IMR-90 (cell line): Measurements from ENCODE around the gene ARMC9. TPM values are rescaled to one million over a fixed set of nuclear protein-coding genes. Genes with fewer than 3 reads are reported as not detected.

Experiments
- ATAC-seq: fragments of 200-7000 bp; cut with Tn5 transposase; 2 replicates; pipeline ENCODE4 v1.9.1; 2020; ENCODE audit warnings: low read depth, mild to moderate bottlenecking, moderate library complexity
- BruUV-seq: library from RNA; stranded (reverse); fragments of 400-500 nt; replicated peaks from 2 replicates; lab custom pipeline; 2021; lab: Mats Ljungman, UMichigan
- CTCF ChIA-PET: fragments of 300-600 bp; formaldehyde crosslinking; extraction: SDS; loops from one replicate; lab custom pipeline; 2021; ENCODE audit warnings: antibody characterized with exemption; lab: Yijun Ruan, JAX
- POLR2A ChIA-PET: fragments of 300-600 bp; sonication (Branson Sonifier 250); formaldehyde crosslinking; loops from one replicate; lab custom pipeline; 2022; ENCODE audit warnings: antibody characterized with exemption; ENCODE audit not compliant: unreplicated experiment; lab: Charles Lee
- DNase-seq: peaks from one replicate; pipeline ENCODE4 v3.0.0; 2013
- H2AFZ ChIP-seq: replicated peaks from 2 replicates; pipeline ENCODE3; 2013; ENCODE audit warnings: low read length, mild to moderate bottlenecking; ENCODE audit not compliant: poor library complexity
- H2AK5ac ChIP-seq: 2 replicates; pipeline ENCODE4 v1.6.1; 2013; ENCODE audit warnings: low read depth, low read length, inconsistent platforms
- H2AK9ac ChIP-seq: replicated peaks from 2 replicates; pipeline ENCODE3; 2013; ENCODE audit warnings: mild to moderate bottlenecking, low read depth, low read length, moderate library complexity; ENCODE audit not compliant: poor library complexity
- H2BK120ac ChIP-seq: 2 replicates; pipeline ENCODE4 v1.6.1; 2013; ENCODE audit warnings: low read depth, low read length, inconsistent platforms
- H2BK15ac ChIP-seq: 3 replicates; pipeline ENCODE4 v1.6.1; 2013; ENCODE audit warnings: low read depth, low read length, inconsistent platforms
- H2BK20ac ChIP-seq: 2 replicates; pipeline ENCODE4 v1.6.1; 2013; ENCODE audit warnings: low read depth, mild to moderate bottlenecking, inconsistent platforms, low read length, moderate library complexity
- H2BK5ac ChIP-seq: 2 replicates; pipeline ENCODE4 v1.6.1; 2013; ENCODE audit warnings: mild to moderate bottlenecking, low read depth, low read length, inconsistent platforms; ENCODE audit not compliant: poor library complexity, severe bottlenecking
- H3K14ac ChIP-seq: replicated peaks from 2 replicates; pipeline ENCODE4 v1.6.1; 2013; ENCODE audit warnings: low read depth, low read length, inconsistent platforms
- H3K18ac ChIP-seq: 2 replicates; pipeline ENCODE4 v1.6.1; 2013; ENCODE audit warnings: low read depth, low read length, control low read depth
- H3K23ac ChIP-seq: 2 replicates; pipeline ENCODE4 v1.6.1; 2013; ENCODE audit warnings: low read depth, low read length, inconsistent platforms
- H3K27ac ChIP-seq: 2 replicates; pipeline ENCODE4 v1.5.1; 2013; ENCODE audit warnings: mild to moderate bottlenecking, control low read depth, low read length; ENCODE audit not compliant: insufficient read depth
- H3K27me3 ChIP-seq: 2 replicates; pipeline ENCODE4 v1.6.1; 2013; ENCODE audit warnings: low read length; ENCODE audit not compliant: control insufficient read depth, insufficient read depth
- H3K36me3 ChIP-seq: 2 replicates; pipeline ENCODE4 v1.6.1; 2013; ENCODE audit warnings: low read length, mixed read lengths; ENCODE audit not compliant: control insufficient read depth, insufficient read depth
- H3K4ac ChIP-seq: 2 replicates; pipeline ENCODE4 v1.6.1; 2013; ENCODE audit warnings: low read depth, low read length, inconsistent platforms
- H3K4me1 ChIP-seq: 2 replicates; pipeline ENCODE4 v1.6.1; 2013; ENCODE audit warnings: low read length, mixed read lengths; ENCODE audit not compliant: control insufficient read depth, insufficient read depth
- H3K4me2 ChIP-seq: 2 replicates; pipeline ENCODE4 v1.6.1; 2013; ENCODE audit warnings: low read depth, mild to moderate bottlenecking, control low read depth, low read length, moderate library complexity
- H3K4me3 ChIP-seq: 2 replicates; pipeline ENCODE4 v1.5.1; 2013; ENCODE audit warnings: low read depth, mild to moderate bottlenecking, control low read depth, low read length, moderate library complexity; ENCODE audit not compliant: insufficient read depth
- H3K56ac ChIP-seq: 2 replicates; pipeline ENCODE4 v1.6.1; 2013; ENCODE audit warnings: low read length, inconsistent platforms; ENCODE audit not compliant: insufficient read depth; ENCODE audit errors: extremely low read depth
- H3K79me1 ChIP-seq, 2 experiments: 2 replicates each; pipeline ENCODE4 v1.6.1; 2013; ENCODE audit warnings: low read length in 2 of 2, inconsistent platforms in 1 of 2, low read depth in 1 of 2
- H3K9ac ChIP-seq: 2 replicates; pipeline ENCODE4 v1.6.1; 2013; ENCODE audit warnings: low read depth, low read length, control low read depth
- H3K9me1 ChIP-seq: 2 replicates; pipeline ENCODE4 v1.6.1; 2013; ENCODE audit warnings: low read length, inconsistent platforms; ENCODE audit not compliant: insufficient read depth
- H3K9me3 ChIP-seq: 2 replicates; pipeline ENCODE4 v1.6.1; 2013; ENCODE audit warnings: low read length; ENCODE audit not compliant: control insufficient read depth, insufficient read depth
- H4K20me1 ChIP-seq: 2 replicates; pipeline ENCODE4 v1.6.1; 2013; ENCODE audit warnings: low read length, inconsistent platforms; ENCODE audit not compliant: insufficient read depth
- H4K5ac ChIP-seq: 2 replicates; pipeline ENCODE4 v1.6.1; 2013; ENCODE audit warnings: mild to moderate bottlenecking, low read depth, low read length, control low read depth
- H4K8ac ChIP-seq, 2 experiments: 2 replicates each; pipeline ENCODE4 v1.6.1; 2013; ENCODE audit warnings: low read depth in 2 of 2, low read length in 2 of 2, control low read depth in 1 of 2, inconsistent platforms in 1 of 2
- H4K91ac ChIP-seq: 2 replicates; pipeline ENCODE4 v1.6.1; 2013; ENCODE audit warnings: low read depth, low read length, inconsistent platforms; ENCODE audit not compliant: insufficient read depth
- CEBPB ChIP-seq: IDR thresholded peaks from 2 replicates; pipeline ENCODE4 v1.6.1; 2012; ENCODE audit warnings: low read depth, low read length, improper control_type of control experiment
- CTCF ChIP-seq: conservative IDR thresholded peaks from 2 replicates; pipeline ENCODE4 v1.5.1; 2012; ENCODE audit warnings: mild to moderate bottlenecking, low read depth, low read length, improper control_type of control experiment
- ELK1 ChIP-seq: fragments of 150-350 bp; IDR thresholded peaks from 2 replicates; pipeline ENCODE4 v1.6.1; 2016; ENCODE audit warnings: low read depth, mild to moderate bottlenecking, low read length, moderate library complexity, borderline replicate concordance
- POLR2A ChIP-seq: IDR thresholded peaks from 2 replicates; pipeline ENCODE4 v1.6.1; 2012; ENCODE audit warnings: mild to moderate bottlenecking, low read depth, low read length
- RFX5 ChIP-seq: IDR thresholded peaks from 2 replicates; pipeline ENCODE4 v1.8.0; 2012; ENCODE audit warnings: low read depth, mild to moderate bottlenecking, low read length, moderate library complexity
- WGBS, 2 experiments: methylation state at CpG; one replicate each; pipeline versions ENCODE4 v1.1.5 to v1.1.7; 2013; ENCODE audit warnings: missing lambda C conversion rate in 2 of 2; ENCODE audit not compliant: insufficient read length in 1 of 2; ENCODE audit errors: extremely low coverage in 2 of 2; 5-methylcytosine and 5-hydroxymethylcytosine counted together
- dilution Hi-C: fragments of 300-500 bp; cut with HindIII; formaldehyde crosslinking; loops from one replicate; pipeline ENCODE4 v1.14.3; 2018; ENCODE audit warnings: low sequenced_read_pairs; ENCODE audit not compliant: unreplicated experiment
- in situ Hi-C: fragments of 300-500 bp; cut with MboI; formaldehyde crosslinking; loops from 3 replicates; pipeline ENCODE4 v1.14.3; 2019; ENCODE audit warnings: low sequenced_read_pairs, inconsistent platforms, mixed read lengths
- intact Hi-C: fragments of 100-400 bp; cut with micrococcal nuclease; formaldehyde crosslinking; loops from 2 replicates; pipeline ENCODE4 v1.10.0; 2022
- polyA plus RNA-seq, 3 experiments: library from polyadenylated mRNA; depleted of rRNA; stranded (reverse); fragments of >200 nt; gene quantifications; 2 replicates each; pipeline ENCODE4 v1.2.3, GENCODE V29; 2012; ENCODE audit warnings: low replicate concordance in 1 of 3
- total RNA-seq: library from RNA; depleted of rRNA; stranded (reverse); fragments of >200 nt; gene quantifications from 2 replicates; pipeline ENCODE4 v1.2.3, GENCODE V29; 2012

The ARMC9 gene
- total and polyA plus RNA-seq, 2 of the 4 experiments (the other 2 are of a cell fraction) = 36.0 to 46.6 TPM

DNA sequence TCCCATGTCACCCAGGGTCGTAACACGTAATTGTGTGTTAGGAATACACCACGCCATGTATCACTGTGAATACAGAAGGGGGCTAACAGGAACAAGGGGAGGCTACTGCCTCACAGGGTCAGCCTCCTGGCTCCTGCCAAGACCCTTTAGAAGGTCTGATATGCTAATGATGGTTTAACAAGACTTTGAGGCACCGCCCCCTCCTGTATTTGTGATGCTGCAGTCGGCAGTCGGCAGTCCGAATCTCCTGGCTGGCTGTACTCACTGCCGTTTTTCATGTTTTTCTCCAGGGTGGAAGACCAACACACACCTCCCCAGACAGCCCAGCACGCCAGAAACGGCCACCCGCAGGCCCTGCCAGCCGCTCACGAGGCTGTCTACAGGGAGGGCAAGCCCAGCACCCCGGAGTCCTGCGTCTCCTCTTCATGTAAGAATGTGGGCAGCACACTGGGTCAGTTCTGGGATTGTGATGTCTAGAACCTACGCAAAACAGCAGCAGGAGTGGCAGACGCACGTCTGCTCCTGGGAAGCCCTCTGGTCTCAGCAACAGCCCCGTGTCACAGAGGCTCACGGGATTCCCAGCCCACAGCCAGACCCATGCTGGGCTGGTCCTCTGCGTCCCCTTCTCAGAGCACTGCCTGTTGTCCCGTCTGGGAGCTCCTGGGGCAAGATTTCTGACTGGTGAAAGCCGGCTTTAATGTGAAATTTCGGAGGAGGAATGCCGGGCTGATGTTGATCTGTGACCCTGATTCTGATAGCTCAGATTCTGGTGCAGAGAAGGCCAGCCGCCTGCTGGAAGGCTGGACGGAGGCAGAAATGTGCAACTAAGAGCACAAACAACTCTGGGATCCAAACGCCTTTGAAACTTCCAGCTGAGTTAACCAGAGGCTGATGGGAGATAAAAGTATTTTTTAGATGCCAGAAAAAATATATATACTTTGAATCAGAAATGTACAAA, 157.4 kb downstream of the ARMC9 start (continued):
- no peak for TF ChIP-seq RFX5
- no peak for TF ChIP-seq CEBPB
- no peak for TF ChIP-seq POLR2A

DNA sequence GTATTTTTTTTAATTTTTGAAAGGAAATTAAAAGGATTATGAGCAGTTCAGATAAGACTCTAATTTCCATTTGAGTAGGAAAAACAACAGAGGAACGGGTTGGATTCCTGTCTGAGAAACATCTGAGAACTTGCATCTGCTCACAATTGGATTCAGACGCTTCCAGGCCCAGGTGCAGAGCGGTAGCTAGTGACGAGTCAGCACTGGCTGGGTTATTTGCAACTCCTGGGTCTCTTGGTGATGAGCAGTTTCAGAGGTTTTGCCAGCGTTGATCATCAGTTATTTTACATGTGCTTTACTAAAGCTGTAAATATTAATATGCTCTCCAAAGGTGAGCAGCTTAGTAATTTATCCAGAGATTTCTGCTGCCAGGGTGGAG, 158.0 kb downstream of the ARMC9 start:
- no peak overlapping the region for H3K4me2 ChIP-seq
- no peak overlapping the region for H3K14ac ChIP-seq
- H3K4me1 ChIP-seq = no peaks in the 10 kb centered on the region
- no peak overlapping the region for H4K5ac ChIP-seq
- BruUV-seq = no TSS peak
- ChIA-PET POLR2A (no interaction called here), CTCF (interaction anchor here (1.0 kb wide), 1 partner anchor 59 kb away, joined by 3 read pairs; no protein-coding TSS in a partner anchor)
- H2BK15ac ChIP-seq = no peak overlapping the region
- no peak overlapping the region for H4K8ac ChIP-seq
- H2BK5ac ChIP-seq = no peak overlapping the region
- no peak overlapping the region for H3K4ac ChIP-seq
- in situ Hi-C loops = no loop called here
- intact Hi-C loops = no loop called here
- no peak overlapping the region for H3K23ac ChIP-seq
- H2AK5ac ChIP-seq = no peak overlapping the region
- H3K56ac ChIP-seq = no peak overlapping the region
- TF ChIP-seq CTCF (no peak), POLR2A (no peak), ELK1 (no peak)
- dilution Hi-C loops = no loop called here
- no peak overlapping the region for H2AFZ ChIP-seq
- H2BK120ac ChIP-seq = no peak overlapping the region
- no peak overlapping the region for H4K91ac ChIP-seq
- no peaks in the 10 kb centered on the region; a peak in 1 of 4 replicates for H3K79me1 ChIP-seq
- H3K27me3 ChIP-seq = no peaks in the 10 kb centered on the region
- H3K27ac ChIP-seq = no peak overlapping the region
- H2AK9ac ChIP-seq = no peak overlapping the region
- no peaks in the 10 kb centered on the region for H4K20me1 ChIP-seq
- no peak overlapping the region for H2BK20ac ChIP-seq
- ATAC-seq (no peak), DNase-seq (peak; percentile 31)
- H3K4me3 ChIP-seq = no peak overlapping the region
- H3K18ac ChIP-seq = no peak overlapping the region
- no peaks in the 10 kb centered on the region for H3K9me3 ChIP-seq
- H3K36me3 ChIP-seq = peaks cover 8% of the 10 kb centered on the region; the same call in 1 of the 2 replicates
- no CpG with 5 or more reads among the region's 5 CpGs for WGBS, 2 experiments
- peaks cover 7% of the 10 kb centered on the region; the same call in 1 of the 2 replicates for H3K9me1 ChIP-seq
- H3K9ac ChIP-seq = no peak overlapping the region
